Left ventricle myocardium inferior (tissue), 1 donor: ENCODE measurements around the gene TIE1. TPM values are rescaled to one million over a fixed set of nuclear protein-coding genes. Genes with fewer than 3 reads are reported as not detected.

Experiments used
- DNase-seq: peaks from one replicate; pipeline ENCODE4 v3.0.0-alpha.2; 2020
- H3K27ac ChIP-seq: fragments of 200-600 bp; replicated peaks from 2 replicates; pipeline ENCODE4 v1.8.0; 2021
- H3K27me3 ChIP-seq: fragments of 200-600 bp; 2 replicates; pipeline ENCODE4 v1.8.0; 2021; ENCODE audit warnings: low read depth
- H3K36me3 ChIP-seq: fragments of 200-600 bp; 2 replicates; pipeline ENCODE4 v1.8.0; 2021
- H3K4me1 ChIP-seq: fragments of 200-600 bp; 2 replicates; pipeline ENCODE4 v1.8.0; 2021
- H3K4me3 ChIP-seq: fragments of 200-600 bp; 2 replicates; pipeline ENCODE4 v1.8.0; 2021; ENCODE audit warnings: mild to moderate bottlenecking, moderate library complexity
- H3K9me3 ChIP-seq: fragments of 200-600 bp; replicated peaks from 2 replicates; pipeline ENCODE4 v1.8.0; 2021
- CTCF ChIP-seq: fragments of 200-600 bp; IDR thresholded peaks from 2 replicates; pipeline ENCODE4 v1.8.0; 2021; ENCODE audit warnings: antibody characterized with exemption, mild to moderate bottlenecking, borderline replicate concordance
- intact Hi-C: fragments of 100-400 bp; cut with micrococcal nuclease; formaldehyde crosslinking; loops from one replicate; pipeline ENCODE4 v1.11.0; 2022
- total RNA-seq: library from RNA; stranded (reverse); fragmentation: NEBNext Ultra II Directional; extraction: Animal tissue kit (Norgen Biotek cat#: 25700); gene quantifications from one replicate; pipeline ENCODE4 v1.2.1, GENCODE V29; 2021
- donor health status: DM: no; HTN: yes; CAD: no; lungs with severe emphysema.

The TIE1 gene
- total RNA-seq, 1 donor from 2014 or later: 25.1 TPM

GRCh38 chr1:43292216-43292615, 8.6 kb upstream of the TIE1 start:
- Histone ChIP-seq H3K4me3 (no peak overlapping the region), H3K4me1 (peaks cover 42% of the 10 kb centered on the region), H3K27me3 (no peaks in the 10 kb centered on the region), H3K9me3 (no peaks in the 10 kb centered on the region), H3K27ac (no peak overlapping the region), H3K36me3 (no peaks in the 10 kb centered on the region)
- no peak for DNase-seq
- no peak for TF ChIP-seq CTCF
- intact Hi-C loops: no loop called here

- Histone ChIP-seq H3K4me1 (peaks cover 46% of the 10 kb centered on the region), H3K4me3 (no peak overlapping the region), H3K27ac (no peak overlapping the region), H3K9me3 (no peaks in the 10 kb centered on the region), H3K36me3 (no peaks in the 10 kb centered on the region), H3K27me3 (no peaks in the 10 kb centered on the region)
- no peak for DNase-seq
- TF ChIP-seq CTCF: no peak
- intact Hi-C loops: no loop called here
Observed at GRCh38 chr1:43292679-43293078, 8.1 kb upstream of the TIE1 start.

- Histone ChIP-seq H3K27me3 (no peaks in the 10 kb centered on the region), H3K9me3 (no peaks in the 10 kb centered on the region), H3K4me1 (peaks cover 46% of the 10 kb centered on the region), H3K36me3 (no peaks in the 10 kb centered on the region), H3K27ac (peak overlapping the region; percentile 84), H3K4me3 (no peak overlapping the region)
- TF ChIP-seq CTCF: no peak
- intact Hi-C loops: no loop called here
- DNase-seq: no peak
Observed at GRCh38 chr1:43293176-43293575, 7.6 kb upstream of the TIE1 start.

- peaks cover 46% of the 10 kb centered on the region for H3K4me1 ChIP-seq
- intact Hi-C loops: no loop called here
- no peak for TF ChIP-seq CTCF
- H3K27ac ChIP-seq: peak overlapping the region; percentile 84
- no peaks in the 10 kb centered on the region for H3K9me3 ChIP-seq
- no peak for DNase-seq
- no peak overlapping the region for H3K4me3 ChIP-seq
- no peaks in the 10 kb centered on the region for H3K36me3 ChIP-seq
- no peaks in the 10 kb centered on the region for H3K27me3 ChIP-seq
Observed at GRCh38 chr1:43293896-43294760, 6.7 kb upstream of the TIE1 start.

- Histone ChIP-seq H3K4me3 (no peak overlapping the region), H3K36me3 (no peaks in the 10 kb centered on the region), H3K4me1 (peaks cover 52% of the 10 kb centered on the region), H3K27me3 (no peaks in the 10 kb centered on the region), H3K27ac (peak overlapping the region; percentile 84), H3K9me3 (no peaks in the 10 kb centered on the region)
- intact Hi-C loops: no loop called here
- TF ChIP-seq CTCF: no peak
- no peak for DNase-seq
Observed at GRCh38 chr1:43294761-43295160, 6.0 kb upstream of the TIE1 start.
